ENCODE results near the gene TBC1D23. TPM values are rescaled to one million over a fixed set of nuclear protein-coding genes. Genes with fewer than 3 reads are reported as not detected.

Gene TBC1D23
- total RNA-seq, 1 experiment from 2014 or later = 32.4 TPM

DNA sequence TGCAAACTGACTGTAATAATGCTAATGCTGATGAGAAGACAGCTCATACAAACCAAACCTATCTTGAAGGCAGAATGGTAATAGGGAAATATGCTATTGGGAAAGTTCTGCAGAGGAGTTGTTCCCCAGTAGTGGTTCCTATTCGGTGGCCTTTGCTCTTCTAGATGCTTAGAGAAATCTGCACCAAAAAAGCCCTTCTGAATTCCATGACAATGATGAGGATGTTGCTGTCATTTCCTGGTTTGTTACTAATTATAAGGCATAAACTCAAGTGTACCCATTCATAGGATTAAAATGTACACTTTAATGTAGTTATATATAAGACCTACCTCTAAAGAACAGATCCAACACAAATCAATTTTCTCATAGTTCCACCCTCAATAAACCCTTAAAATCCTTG is 110.0 kb downstream of the TBC1D23 start:
- CTCF ChIA-PET = no interaction called here
- Histone ChIP-seq H3K4me3 (ENCODE audit: low read depth, low read length, poor library complexity, severe bottlenecking) (no peak overlapping the region), H3K27ac (ENCODE audit: low read depth, low read length, poor library complexity, severe bottlenecking) (no peak overlapping the region), H3K4me1 (ENCODE audit: insufficient read depth, low read length, poor library complexity, severe bottlenecking) (no peaks in the 10 kb centered on the region), H3K36me3 (ENCODE audit: insufficient read depth, low read length, poor library complexity, severe bottlenecking) (peaks cover 66% of the 10 kb centered on the region), H3K27me3 (replicated peaks; ENCODE audit: insufficient read depth, low read depth, low read length, poor library complexity) (no peaks in the 10 kb centered on the region), H3K9me3 (ENCODE audit: low read depth, low read length, poor library complexity, severe bottlenecking) (no peaks in the 10 kb centered on the region)
- intact Hi-C loops (cut with micrococcal nuclease; ENCODE audit: unreplicated experiment) = no loop called here
- POLR2A ChIA-PET (ENCODE audit: low non-redundant PET) = no interaction called here
- TF ChIP-seq, protein P1, sequence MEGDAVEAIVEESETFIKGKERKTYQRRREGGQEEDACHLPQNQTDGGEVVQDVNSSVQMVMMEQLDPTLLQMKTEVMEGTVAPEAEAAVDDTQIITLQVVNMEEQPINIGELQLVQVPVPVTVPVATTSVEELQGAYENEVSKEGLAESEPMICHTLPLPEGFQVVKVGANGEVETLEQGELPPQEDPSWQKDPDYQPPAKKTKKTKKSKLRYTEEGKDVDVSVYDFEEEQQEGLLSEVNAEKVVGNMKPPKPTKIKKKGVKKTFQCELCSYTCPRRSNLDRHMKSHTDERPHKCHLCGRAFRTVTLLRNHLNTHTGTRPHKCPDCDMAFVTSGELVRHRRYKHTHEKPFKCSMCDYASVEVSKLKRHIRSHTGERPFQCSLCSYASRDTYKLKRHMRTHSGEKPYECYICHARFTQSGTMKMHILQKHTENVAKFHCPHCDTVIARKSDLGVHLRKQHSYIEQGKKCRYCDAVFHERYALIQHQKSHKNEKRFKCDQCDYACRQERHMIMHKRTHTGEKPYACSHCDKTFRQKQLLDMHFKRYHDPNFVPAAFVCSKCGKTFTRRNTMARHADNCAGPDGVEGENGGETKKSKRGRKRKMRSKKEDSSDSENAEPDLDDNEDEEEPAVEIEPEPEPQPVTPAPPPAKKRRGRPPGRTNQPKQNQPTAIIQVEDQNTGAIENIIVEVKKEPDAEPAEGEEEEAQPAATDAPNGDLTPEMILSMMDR (conservative IDR thresholded peaks at IDR 0.05; ENCODE audit: low read depth, low read length) = no peak
- TF ChIP-seq EZH2 (IDR thresholded peaks at IDR 0.05; ENCODE audit: borderline replicate concordance, low read depth, low read length, poor library complexity, severe bottlenecking) = no peak
- DNase-seq (ENCODE audit: low spot score) = no peak
- no TSS peak for BruUV-seq (replicated peaks)

- no peak for DNase-seq (ENCODE audit: low spot score)
- CTCF ChIA-PET = no interaction called here
- no TSS peak for BruUV-seq (replicated peaks)
- intact Hi-C loops (cut with micrococcal nuclease; ENCODE audit: unreplicated experiment) = no loop called here
- TF ChIP-seq, protein P1 (conservative IDR thresholded peaks at IDR 0.05; ENCODE audit: low read depth, low read length) = no peak
- no peak for TF ChIP-seq EZH2 (IDR thresholded peaks at IDR 0.05; ENCODE audit: borderline replicate concordance, low read depth, low read length, poor library complexity, severe bottlenecking)
- H3K4me3 ChIP-seq (ENCODE audit: low read depth, low read length, poor library complexity, severe bottlenecking) = no peak overlapping the region
- POLR2A ChIA-PET (ENCODE audit: low non-redundant PET) = interaction anchor here (0.6 kb wide), 1 partner anchor 50 kb away, joined by 3 read pairs; no protein-coding TSS in a partner anchor
- no peak overlapping the region for H3K27ac ChIP-seq (ENCODE audit: low read depth, low read length, poor library complexity, severe bottlenecking)
- H3K4me1 ChIP-seq (ENCODE audit: insufficient read depth, low read length, poor library complexity, severe bottlenecking) = no peaks in the 10 kb centered on the region
- H3K9me3 ChIP-seq (ENCODE audit: low read depth, low read length, poor library complexity, severe bottlenecking) = no peaks in the 10 kb centered on the region
- H3K27me3 ChIP-seq (replicated peaks; ENCODE audit: insufficient read depth, low read depth, low read length, poor library complexity) = no peaks in the 10 kb centered on the region
- peaks cover 68% of the 10 kb centered on the region for H3K36me3 ChIP-seq (ENCODE audit: insufficient read depth, low read length, poor library complexity, severe bottlenecking)
Measured at GRCh38 chr3:100374521-100374920, 113.7 kb downstream of the TBC1D23 start.

Other genes with a start within 250 kb of the TBC1D23 start
- gene FILIP1L, start 146.5 kb upstream of the TBC1D23 start, total RNA-seq (2021) = 3.4 and 4.3 TPM in 2 replicates
- 57.0 and 61.5 TPM in 2 replicates for gene NIT2, start 73.8 kb downstream of the TBC1D23 start, total RNA-seq (2021)
- 54.4 and 55.1 TPM in 2 replicates for gene TOMM70, start 140.1 kb downstream of the TBC1D23 start, total RNA-seq (2021)
- 4.3 and 5.3 TPM in 2 replicates for gene LNP1, start 140.5 kb downstream of the TBC1D23 start, total RNA-seq (2021)
- 3.4 and 5.0 TPM in 2 replicates for gene TMEM45A, start 231.6 kb downstream of the TBC1D23 start, total RNA-seq (2021)

All from A673 (cell line).